PFSK-1 (cell line): Measurements from ENCODE around the gene KREMEN1.

ENCODE experiments used
- POLR2AphosphoS5 ChIP-seq: IDR thresholded peaks from 2 replicates; pipeline ENCODE4 v1.6.1; 2012; ENCODE audit warnings: low read depth, mild to moderate bottlenecking, control low read depth, low read length, moderate library complexity
- REST ChIP-seq, 2 experiments: IDR thresholded peaks; 2 replicates each; pipeline versions ENCODE4 v1.6.1 to v1.8.0; 2011 to 2012; ENCODE audit warnings: low read depth in 2 of 2, low read length in 2 of 2, control low read depth in 1 of 2, inconsistent platforms in 1 of 2, mild to moderate bottlenecking in 1 of 2, moderate library complexity in 1 of 2; ENCODE audit not compliant: insufficient read depth in 1 of 2
- TAF1 ChIP-seq: IDR thresholded peaks from 2 replicates; pipeline ENCODE4 v1.6.1; 2012; ENCODE audit warnings: low read length, control low read depth, borderline replicate concordance; ENCODE audit not compliant: insufficient read depth

- TF ChIP-seq REST (IDR thresholded peaks at IDR 0.05; ENCODE audit: insufficient read depth in 1 of 2, low read depth in 2 of 2, low read length in 2 of 2) (no peak), TAF1 (no peak), POLR2AphosphoS5 (no peak)
These were observed 99.4 kb downstream of the KREMEN1 start for GRCh38 chr22:29172216-29172615.
